ENCODE measurements around the gene CLPTM1L.
"Not testable (repeated sequence)": the region's sequence is repeated elsewhere in the genome, so short reads cannot be mapped to it uniquely, and the experiment has no call there.

CLPTM1L gene

DNA sequence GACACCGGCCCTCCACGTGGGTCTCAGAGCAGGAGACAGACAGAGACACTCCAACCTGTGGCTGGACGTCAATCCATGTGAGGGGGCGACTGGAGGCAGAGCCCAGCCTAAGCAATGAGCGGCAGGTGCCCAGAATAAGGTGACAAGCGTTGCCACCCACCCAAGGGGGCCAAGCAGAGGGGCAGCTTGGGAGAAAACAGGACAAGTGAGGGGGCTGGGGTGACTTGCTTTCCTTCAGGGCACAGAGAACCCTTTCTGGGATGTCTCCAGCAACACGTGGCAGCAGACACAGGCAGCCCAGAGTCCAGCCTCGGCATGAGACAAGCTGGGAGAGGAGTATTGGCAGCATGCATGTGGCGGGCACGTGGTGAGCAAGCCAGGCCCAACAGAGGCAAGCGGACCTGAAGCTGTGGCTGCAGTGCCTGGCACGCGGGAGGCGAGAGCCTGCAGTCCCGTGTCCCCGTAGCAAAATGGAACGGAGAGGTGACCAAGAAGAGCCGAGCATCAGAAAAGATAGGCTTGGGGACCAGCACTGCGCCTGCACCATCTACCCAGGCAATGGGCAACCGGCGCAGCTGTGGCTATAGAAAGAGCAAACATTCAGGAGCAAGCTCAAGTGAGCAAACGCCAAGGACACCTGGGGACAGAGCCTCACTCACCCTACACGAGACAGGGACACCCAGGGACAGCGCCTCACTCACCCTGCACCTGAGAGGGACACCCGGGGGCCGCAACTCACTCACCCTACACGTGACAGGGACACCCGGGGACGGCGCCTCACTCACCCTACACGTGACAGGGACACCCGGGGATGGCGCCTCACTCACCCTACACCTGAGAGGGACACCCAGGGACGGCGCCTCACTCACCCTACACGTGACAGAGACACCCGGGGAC is 56.2 kb downstream of the CLPTM1L start:
- H3K4me3 ChIP-seq (ENCODE audit: low read depth, low read length), result no peak overlapping the region
- no peak overlapping the region for H3K27ac ChIP-seq (ENCODE audit: extremely low read depth, low read depth, low read length)
- no peaks in the 10 kb centered on the region; a peak in 1 of 3 replicates for H3K36me3 ChIP-seq (ENCODE audit: control insufficient read depth in 2 of 2, insufficient read depth in 1 of 2, low read length in 2 of 2)
- no peaks in the 10 kb centered on the region for H3K9me3 ChIP-seq (ENCODE audit: control insufficient read depth, insufficient read depth, low read depth, low read length)
- ChIA-PET POLR2A (no interaction called here), CTCF (interaction anchor here (1.3 kb wide), 1 partner anchor 115 kb away, joined by 3 read pairs; no protein-coding TSS in a partner anchor)
- TF ChIP-seq ZNF549 (tag by site-specific recombination; IDR thresholded peaks at IDR 0.05), result no peak
- TF ChIP-seq GLI2 (tag by site-specific recombination; IDR thresholded peaks at IDR 0.05; ENCODE audit: borderline replicate concordance, low read depth), result no peak
- TF ChIP-seq ZNF830 (tag by site-specific recombination; IDR thresholded peaks at IDR 0.05; ENCODE audit: low read depth), result no peak
- TF ChIP-seq RBAK (tag by site-specific recombination; IDR thresholded peaks at IDR 0.05), result no peak
- TF ChIP-seq ZNF585B (tag by site-specific recombination; IDR thresholded peaks at IDR 0.05), result no peak
- TF ChIP-seq ZNF660 (tag by site-specific recombination; IDR thresholded peaks at IDR 0.05), result no peak
- no peak for TF ChIP-seq GLI4 (tag by site-specific recombination; IDR thresholded peaks at IDR 0.05)
- TF ChIP-seq ZNF221 (tag by site-specific recombination; IDR thresholded peaks at IDR 0.05; ENCODE audit: borderline replicate concordance), result no peak
- no peak for TF ChIP-seq GLIS1 (tag by site-specific recombination; IDR thresholded peaks at IDR 0.05)
- H3K4me1 ChIP-seq (ENCODE audit: control insufficient read depth, insufficient read depth, low read length), result no peaks in the 10 kb centered on the region

DNA sequence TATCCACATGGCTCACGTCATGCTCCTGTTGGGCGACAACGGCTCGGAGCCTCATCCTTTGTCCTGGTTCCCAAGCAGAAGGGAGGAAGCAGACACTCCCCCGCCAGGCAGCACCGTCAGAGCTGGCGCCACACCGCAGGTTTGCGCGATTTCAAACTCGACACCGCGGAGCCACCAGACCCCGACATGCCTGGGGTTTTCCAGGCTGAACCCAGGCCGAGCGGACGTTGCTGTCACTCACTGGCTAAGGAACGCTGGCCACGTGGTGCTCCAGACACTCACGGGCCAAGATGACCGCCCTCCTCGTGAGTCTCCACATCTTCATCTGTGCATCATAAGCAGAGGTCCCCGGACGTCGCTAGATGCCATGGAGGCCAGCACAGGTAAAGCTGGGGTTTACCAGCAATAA is 59.0 kb downstream of the CLPTM1L start:
- TF ChIP-seq, protein P1, sequence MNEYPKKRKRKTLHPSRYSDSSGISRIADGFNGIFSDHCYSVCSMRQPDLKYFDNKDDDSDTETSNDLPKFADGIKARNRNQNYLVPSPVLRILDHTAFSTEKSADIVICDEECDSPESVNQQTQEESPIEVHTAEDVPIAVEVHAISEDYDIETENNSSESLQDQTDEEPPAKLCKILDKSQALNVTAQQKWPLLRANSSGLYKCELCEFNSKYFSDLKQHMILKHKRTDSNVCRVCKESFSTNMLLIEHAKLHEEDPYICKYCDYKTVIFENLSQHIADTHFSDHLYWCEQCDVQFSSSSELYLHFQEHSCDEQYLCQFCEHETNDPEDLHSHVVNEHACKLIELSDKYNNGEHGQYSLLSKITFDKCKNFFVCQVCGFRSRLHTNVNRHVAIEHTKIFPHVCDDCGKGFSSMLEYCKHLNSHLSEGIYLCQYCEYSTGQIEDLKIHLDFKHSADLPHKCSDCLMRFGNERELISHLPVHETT (tag by site-specific recombination; IDR thresholded peaks at IDR 0.05), result no peak
- TF ChIP-seq HOXA7 (CRISPR knock-in tag; IDR thresholded peaks at IDR 0.05; ENCODE audit: borderline replicate concordance), result no peak
- TF ChIP-seq, protein P2, sequence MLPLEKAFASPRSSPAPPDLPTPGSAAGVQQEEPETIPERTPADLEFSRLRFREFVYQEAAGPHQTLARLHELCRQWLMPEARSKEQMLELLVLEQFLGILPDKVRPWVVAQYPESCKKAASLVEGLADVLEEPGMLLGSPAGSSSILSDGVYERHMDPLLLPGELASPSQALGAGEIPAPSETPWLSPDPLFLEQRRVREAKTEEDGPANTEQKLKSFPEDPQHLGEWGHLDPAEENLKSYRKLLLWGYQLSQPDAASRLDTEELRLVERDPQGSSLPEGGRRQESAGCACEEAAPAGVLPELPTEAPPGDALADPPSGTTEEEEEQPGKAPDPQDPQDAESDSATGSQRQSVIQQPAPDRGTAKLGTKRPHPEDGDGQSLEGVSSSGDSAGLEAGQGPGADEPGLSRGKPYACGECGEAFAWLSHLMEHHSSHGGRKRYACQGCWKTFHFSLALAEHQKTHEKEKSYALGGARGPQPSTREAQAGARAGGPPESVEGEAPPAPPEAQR (tag by site-specific recombination; IDR thresholded peaks at IDR 0.05), result no peak
- TF ChIP-seq ZNF292 (tag by site-specific recombination; IDR thresholded peaks at IDR 0.05; ENCODE audit: borderline replicate concordance, low read depth), result no peak
- no peak for TF ChIP-seq ZNF19 (tag by site-specific recombination; IDR thresholded peaks at IDR 0.05; ENCODE audit: low read depth)
- Histone ChIP-seq H3K9me3 (ENCODE audit: control insufficient read depth, insufficient read depth, low read depth, low read length) (no peaks in the 10 kb centered on the region), H3K36me3 (ENCODE audit: control insufficient read depth in 2 of 2, insufficient read depth in 1 of 2, low read length in 2 of 2) (no peaks in the 10 kb centered on the region; a peak in 1 of 3 replicates), H3K27ac (ENCODE audit: extremely low read depth, low read depth, low read length) (no peak overlapping the region), H3K4me3 (ENCODE audit: low read depth, low read length) (no peak overlapping the region), H3K4me1 (ENCODE audit: control insufficient read depth, insufficient read depth, low read length) (no peaks in the 10 kb centered on the region)
- POLR2A ChIA-PET, result interaction anchor here (0.7 kb wide), 2 partner anchors 36 to 42 kb away, joined by 4 to 6 read pairs; no protein-coding TSS in a partner anchor
- CTCF ChIA-PET, result no interaction called here

DNA sequence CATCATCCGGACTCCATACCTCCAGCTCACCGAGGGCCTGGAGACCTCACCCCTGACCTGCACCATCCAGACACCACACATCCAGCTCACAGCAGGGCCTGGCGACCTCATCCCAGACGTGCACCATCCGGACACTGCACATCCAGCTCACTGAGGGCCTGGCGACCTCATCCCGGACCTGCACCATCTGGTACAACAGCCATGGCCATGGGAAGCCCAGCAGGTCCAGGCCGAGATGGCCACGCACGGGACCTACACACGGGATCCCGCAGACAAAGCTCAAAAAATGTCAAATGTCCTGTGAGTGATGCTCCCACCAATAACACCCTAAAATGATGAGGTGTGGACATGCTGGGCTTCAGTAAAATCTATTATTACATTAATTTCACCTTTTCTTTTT is 59.8 kb downstream of the CLPTM1L start:
- no peak overlapping the region for H3K27ac ChIP-seq (ENCODE audit: extremely low read depth, low read depth, low read length)
- POLR2A ChIA-PET, result interaction anchor here (0.7 kb wide), 2 partner anchors 35 to 43 kb away, joined by 4 to 6 read pairs; no protein-coding TSS in a partner anchor
- H3K4me3 ChIP-seq (ENCODE audit: low read depth, low read length), result no peak overlapping the region
- CTCF ChIA-PET, result no interaction called here
- TF ChIP-seq ZSCAN16 (tag by site-specific recombination; IDR thresholded peaks at IDR 0.05) (no peak), ZNF394 (tag by site-specific recombination; IDR thresholded peaks at IDR 0.05; ENCODE audit: borderline replicate concordance) (no peak), MZF1 (tag by site-specific recombination; IDR thresholded peaks at IDR 0.05; ENCODE audit: borderline replicate concordance) (no peak), OVOL3 (tag by site-specific recombination; IDR thresholded peaks at IDR 0.05) (no peak), PRDM1 (tag by site-specific recombination; IDR thresholded peaks at IDR 0.05) (no peak)
- TF ChIP-seq, protein P3, sequence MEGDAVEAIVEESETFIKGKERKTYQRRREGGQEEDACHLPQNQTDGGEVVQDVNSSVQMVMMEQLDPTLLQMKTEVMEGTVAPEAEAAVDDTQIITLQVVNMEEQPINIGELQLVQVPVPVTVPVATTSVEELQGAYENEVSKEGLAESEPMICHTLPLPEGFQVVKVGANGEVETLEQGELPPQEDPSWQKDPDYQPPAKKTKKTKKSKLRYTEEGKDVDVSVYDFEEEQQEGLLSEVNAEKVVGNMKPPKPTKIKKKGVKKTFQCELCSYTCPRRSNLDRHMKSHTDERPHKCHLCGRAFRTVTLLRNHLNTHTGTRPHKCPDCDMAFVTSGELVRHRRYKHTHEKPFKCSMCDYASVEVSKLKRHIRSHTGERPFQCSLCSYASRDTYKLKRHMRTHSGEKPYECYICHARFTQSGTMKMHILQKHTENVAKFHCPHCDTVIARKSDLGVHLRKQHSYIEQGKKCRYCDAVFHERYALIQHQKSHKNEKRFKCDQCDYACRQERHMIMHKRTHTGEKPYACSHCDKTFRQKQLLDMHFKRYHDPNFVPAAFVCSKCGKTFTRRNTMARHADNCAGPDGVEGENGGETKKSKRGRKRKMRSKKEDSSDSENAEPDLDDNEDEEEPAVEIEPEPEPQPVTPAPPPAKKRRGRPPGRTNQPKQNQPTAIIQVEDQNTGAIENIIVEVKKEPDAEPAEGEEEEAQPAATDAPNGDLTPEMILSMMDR (tag by site-specific recombination; IDR thresholded peaks at IDR 0.05), result no peak
- TF ChIP-seq, protein P4, sequence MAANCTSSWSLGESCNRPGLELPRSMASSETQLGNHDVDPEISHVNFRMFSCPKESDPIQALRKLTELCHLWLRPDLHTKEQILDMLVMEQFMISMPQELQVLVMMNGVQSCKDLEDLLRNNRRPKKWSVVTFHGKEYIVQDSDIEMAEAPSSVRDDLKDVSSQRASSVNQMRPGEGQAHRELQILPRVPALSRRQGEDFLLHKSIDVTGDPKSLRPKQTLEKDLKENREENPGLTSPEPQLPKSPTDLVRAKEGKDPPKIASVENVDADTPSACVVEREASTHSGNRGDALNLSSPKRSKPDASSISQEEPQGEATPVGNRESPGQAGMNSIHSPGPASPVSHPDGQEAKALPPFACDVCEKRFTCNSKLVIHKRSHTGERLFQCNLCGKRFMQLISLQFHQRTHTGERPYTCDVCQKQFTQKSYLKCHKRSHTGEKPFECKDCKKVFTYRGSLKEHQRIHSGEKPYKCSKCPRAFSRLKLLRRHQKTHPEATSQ (tag by site-specific recombination; IDR thresholded peaks at IDR 0.05), result no peak
- no peaks in the 10 kb centered on the region for H3K9me3 ChIP-seq (ENCODE audit: control insufficient read depth, insufficient read depth, low read depth, low read length)
- H3K36me3 ChIP-seq (ENCODE audit: control insufficient read depth in 2 of 2, insufficient read depth in 1 of 2, low read length in 2 of 2), result no peaks in the 10 kb centered on the region; a peak in 1 of 3 replicates
- H3K4me1 ChIP-seq (ENCODE audit: control insufficient read depth, insufficient read depth, low read length), result no peaks in the 10 kb centered on the region

DNA sequence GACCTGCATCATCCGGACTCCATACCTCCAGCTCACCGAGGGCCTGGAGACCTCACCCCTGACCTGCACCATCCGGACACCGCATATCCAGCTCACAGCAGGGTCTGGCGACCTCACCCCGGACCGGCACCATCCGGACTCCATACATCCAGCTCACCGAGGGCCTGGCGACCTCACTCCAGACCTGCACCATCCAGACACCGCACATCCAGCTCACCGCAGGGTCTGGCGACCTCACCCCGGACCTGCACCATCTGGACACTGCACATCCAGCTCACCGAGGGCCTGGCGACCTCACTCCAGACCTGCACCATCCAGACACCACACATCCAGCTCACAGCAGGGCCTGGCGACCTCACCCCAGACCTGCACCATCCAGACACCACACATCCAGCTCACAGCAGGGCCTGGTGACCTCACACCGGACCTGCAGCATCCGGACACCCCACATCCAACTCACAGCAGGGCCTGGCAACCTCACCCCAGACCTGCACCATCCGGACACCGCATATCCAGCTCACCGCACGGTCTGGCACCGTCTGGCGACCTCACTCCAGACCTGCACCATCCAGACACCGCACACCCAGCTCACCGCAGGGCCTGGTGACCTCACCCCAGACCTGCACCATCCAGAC is 60.4 kb downstream of the CLPTM1L start:
- H3K36me3 ChIP-seq (ENCODE audit: control insufficient read depth in 2 of 2, insufficient read depth in 1 of 2, low read length in 2 of 2); POLR2A ChIA-PET: not testable (repeated sequence)
- CTCF ChIA-PET, result interaction anchor here (1.0 kb wide), 1 partner anchor 117 kb away, joined by 3 read pairs; no protein-coding TSS in a partner anchor

More for the DNA sequence above, 60.4 kb downstream of the CLPTM1L start:
- H3K4me1 ChIP-seq (ENCODE audit: control insufficient read depth, insufficient read depth, low read length); H3K4me3 ChIP-seq (ENCODE audit: low read depth, low read length); H3K9me3 ChIP-seq (ENCODE audit: control insufficient read depth, insufficient read depth, low read depth, low read length); H3K27ac ChIP-seq (ENCODE audit: extremely low read depth, low read depth, low read length): not testable (repeated sequence)

Data from HEK293 (cell line).